Measurements from ENCODE around the gene ZNF25. TPM values are rescaled to one million over a fixed set of nuclear protein-coding genes. Genes with fewer than 3 reads are reported as not detected.
"Not testable (repeated sequence)": the region's sequence is repeated elsewhere in the genome, so short reads cannot be mapped to it uniquely, and the experiment has no call there.

The ZNF25 gene
- total RNA-seq, 1 donor from 2014 or later: 7.5 TPM

DNA sequence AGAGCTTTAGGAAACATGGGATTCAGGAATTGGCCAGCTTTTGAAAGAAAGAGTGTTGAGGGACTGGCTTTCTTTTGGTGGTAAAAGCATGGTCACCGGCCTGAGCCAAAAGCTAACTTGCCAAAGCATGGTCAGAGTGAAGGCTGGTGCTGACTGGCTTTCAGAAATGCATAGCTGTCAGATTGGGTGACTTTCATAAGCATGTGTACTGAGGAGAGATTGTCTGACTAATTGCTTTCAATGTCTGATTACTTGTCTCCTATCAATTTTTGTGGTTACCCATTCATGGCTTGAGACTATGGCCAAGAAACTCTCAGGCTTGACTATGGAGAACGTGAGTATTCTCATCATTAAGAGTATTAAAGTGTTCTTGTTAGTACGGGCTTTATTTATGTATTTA, 28.2 kb downstream of the ZNF25 start:
- intact Hi-C loops (cut with micrococcal nuclease): no loop called here

DNA sequence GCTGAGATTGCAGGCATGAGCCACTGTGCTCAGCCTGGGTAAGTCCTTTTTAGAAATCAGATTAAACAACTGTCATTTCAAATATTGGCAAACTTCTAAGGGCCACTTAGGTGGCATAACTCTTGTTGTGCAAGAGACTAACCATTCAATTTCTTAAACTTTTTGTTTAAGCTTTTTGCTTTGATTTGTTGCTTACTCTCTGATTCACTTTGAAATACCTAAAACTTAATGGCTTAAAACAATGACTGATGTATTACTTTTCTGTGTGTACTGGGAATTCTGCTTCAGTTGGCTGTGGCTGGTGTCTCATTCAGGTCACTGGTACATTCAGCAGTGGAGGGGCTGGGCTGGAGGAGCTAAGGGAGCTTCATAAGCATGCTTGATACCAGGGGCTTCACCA, 28.9 kb downstream of the ZNF25 start:
- intact Hi-C loops (cut with micrococcal nuclease): no loop called here

GRCh38 chr10:37937864-37938263, 38.6 kb downstream of the ZNF25 start:
- intact Hi-C loops (cut with micrococcal nuclease): no loop called here

DNA sequence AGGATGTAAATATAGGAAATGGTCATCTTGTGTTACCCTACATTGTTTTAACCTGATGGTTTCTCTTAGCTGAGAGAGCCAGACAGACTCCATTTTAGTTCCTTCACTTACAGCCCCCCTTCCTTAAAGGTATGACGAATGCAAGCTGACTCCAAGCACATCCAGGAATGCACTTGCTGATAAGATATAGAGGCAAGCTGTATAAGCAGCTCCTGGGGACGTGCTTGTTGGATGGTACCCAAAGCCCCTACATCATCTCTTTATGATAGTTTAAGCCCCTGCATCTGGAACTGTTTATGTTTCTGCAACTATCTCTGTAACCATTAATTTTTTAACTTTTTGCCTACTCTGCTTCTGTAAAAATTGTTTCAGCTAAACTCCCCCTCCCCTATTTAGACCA, 41.7 kb downstream of the ZNF25 start:
- intact Hi-C loops (cut with micrococcal nuclease): no loop called here

DNA sequence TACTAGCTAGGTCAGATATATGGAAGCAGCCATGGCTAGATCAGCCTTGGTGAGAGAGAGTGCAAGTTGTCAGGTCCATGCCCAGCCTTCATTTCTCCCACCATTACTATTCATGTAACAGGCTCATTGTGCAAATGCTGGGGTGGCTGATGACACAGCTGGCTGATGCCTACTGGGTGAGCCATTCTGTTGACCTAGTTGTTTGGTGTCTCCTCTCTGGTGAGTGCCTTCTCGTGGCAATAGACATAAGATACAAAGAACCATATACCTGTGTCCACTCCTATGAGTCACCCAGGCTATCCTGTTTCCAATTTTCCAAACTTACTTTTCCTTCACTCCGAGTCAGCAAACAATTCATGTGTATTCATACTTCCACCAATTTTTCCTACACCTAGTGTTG, 46.0 kb downstream of the ZNF25 start:
- intact Hi-C loops (cut with micrococcal nuclease): no loop called here

DNA sequence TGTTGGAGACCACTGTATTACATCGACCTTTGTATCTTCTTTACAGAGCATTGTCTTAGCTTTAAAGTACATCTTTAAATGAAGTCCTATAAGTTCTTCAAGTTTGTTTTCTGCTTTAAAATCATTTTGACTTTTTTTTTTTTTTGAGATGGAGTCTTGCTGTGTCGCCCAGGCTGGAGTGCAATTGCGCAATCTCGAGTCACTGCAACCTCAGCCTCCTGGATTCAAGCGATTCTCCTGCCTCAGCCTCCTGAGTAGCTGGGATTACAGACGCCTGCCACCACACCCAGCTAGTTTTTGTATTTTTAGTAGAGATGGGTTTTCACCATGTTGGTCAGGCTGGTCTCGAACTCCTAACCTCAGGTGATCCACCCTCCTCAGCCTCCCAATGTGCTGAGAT, 68.3 kb downstream of the ZNF25 start:
- intact Hi-C loops (cut with micrococcal nuclease): not testable (repeated sequence)

GRCh38 chr10:37906382-37906781, 70.1 kb downstream of the ZNF25 start:
- intact Hi-C loops (cut with micrococcal nuclease): no loop called here

Other genes with a start within 250 kb of the ZNF25 start
- gene ZNF248, start 119.0 kb downstream of the ZNF25 start, total RNA-seq: 7.2 and 7.6 TPM in 2 replicates
- gene ZNF33A, start 34.0 kb upstream of the ZNF25 start, total RNA-seq: 29.8 and 32.0 TPM in 2 replicates
- 24.3 and 25.8 TPM in 2 replicates for gene ZNF37A, start 117.7 kb upstream of the ZNF25 start, total RNA-seq

Measured in T-helper 1 cell treated with Interleukin-12 subunit alpha and Interleukin-12 subunit beta and Interleukin-4 antibody, amounts not matched to agents 30 ng/mL and 1 ng/mL, for 36 hours (primary cell).